Esophagus (tissue), 2 donors: Measurements from ENCODE around the gene CHRNG. TPM values are rescaled to one million over a fixed set of nuclear protein-coding genes. Genes with fewer than 3 reads are reported as not detected.

Experiments
- polyA plus RNA-seq, 2 donors: library from polyadenylated mRNA; stranded (reverse); fragments of 200-250 nt; gene quantifications; one replicate each; pipeline ENCODE4 v1.2.3, GENCODE V29; 2013
- donor health status: healthy with polysubstance abuse.
- donor health status: Bipolar disorder and iron deficiency.

Gene CHRNG
- polyA plus RNA-seq, 2 donors: not detected

Other genes starting within 250 kb of the CHRNG start
- not detected for gene ALPP, start 160.9 kb upstream of the CHRNG start, polyA plus RNA-seq
- gene ALPG, start 132.8 kb upstream of the CHRNG start, polyA plus RNA-seq: not detected
- gene ALPI, start 83.5 kb upstream of the CHRNG start, polyA plus RNA-seq: not detected
- under 1 TPM in 1 of 2 donors, not detected in 1; 0.31 TPM for gene ECEL1, start 51.9 kb upstream of the CHRNG start, polyA plus RNA-seq
- gene PRSS56, start 19.3 kb upstream of the CHRNG start, polyA plus RNA-seq: not detected
- not detected for gene CHRND, start 13.5 kb upstream of the CHRNG start, polyA plus RNA-seq
- 1 to 10 TPM; 1.8 to 4.4 TPM for gene TIGD1, start 10.9 kb downstream of the CHRNG start, polyA plus RNA-seq
- gene EIF4E2, start 11.0 kb downstream of the CHRNG start, polyA plus RNA-seq: 10 to 100 TPM; 45.9 to 56.7 TPM
- 1 to 10 TPM; 1.3 to 3.9 TPM for gene EFHD1, start 93.9 kb downstream of the CHRNG start, polyA plus RNA-seq
- gene GIGYF2, start 157.6 kb downstream of the CHRNG start, polyA plus RNA-seq: 10 to 100 TPM; 10.9 to 11.0 TPM
- not detected for gene KCNJ13, start 236.9 kb downstream of the CHRNG start, polyA plus RNA-seq